ENCODE results near the gene FGD5.
"Not testable (repeated sequence)": the region's sequence is repeated elsewhere in the genome, so short reads cannot be mapped to it uniquely, and the experiment has no call there.

Gene FGD5

DNA sequence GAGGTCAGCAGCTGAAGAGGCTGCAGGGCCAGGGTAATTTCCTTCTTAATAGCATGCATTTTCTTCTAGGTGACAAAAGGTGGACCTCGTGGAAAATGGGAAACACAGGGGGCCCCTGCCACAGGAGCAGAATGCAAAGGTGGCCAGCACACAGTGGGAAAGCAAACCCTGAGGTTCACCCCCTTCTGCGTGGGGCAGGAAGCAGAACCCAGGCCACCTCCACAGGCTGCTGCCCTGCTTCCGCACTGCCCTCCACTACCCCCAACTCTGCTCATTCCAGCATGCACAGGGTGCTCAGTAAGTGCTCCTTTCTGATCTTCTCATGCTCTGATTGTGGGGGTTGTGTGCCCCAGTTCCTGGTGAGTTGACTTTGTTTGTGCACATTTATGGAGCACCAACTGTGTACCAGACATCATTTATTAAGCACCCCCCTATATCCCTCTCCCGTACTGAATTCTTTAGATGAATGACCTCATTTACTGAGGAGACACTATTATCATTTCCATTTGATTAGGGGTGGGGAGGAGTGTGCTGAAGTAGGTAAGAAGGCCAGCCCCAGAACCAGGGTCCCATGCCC, 12.7 kb upstream of the FGD5 start:
- no peak for DNase-seq (ENCODE audit: low read depth)

- peak; percentile 57 for DNase-seq (ENCODE audit: low read depth)
Measured at GRCh38 chr3:14806641-14807263, 12.0 kb upstream of the FGD5 start.

DNA sequence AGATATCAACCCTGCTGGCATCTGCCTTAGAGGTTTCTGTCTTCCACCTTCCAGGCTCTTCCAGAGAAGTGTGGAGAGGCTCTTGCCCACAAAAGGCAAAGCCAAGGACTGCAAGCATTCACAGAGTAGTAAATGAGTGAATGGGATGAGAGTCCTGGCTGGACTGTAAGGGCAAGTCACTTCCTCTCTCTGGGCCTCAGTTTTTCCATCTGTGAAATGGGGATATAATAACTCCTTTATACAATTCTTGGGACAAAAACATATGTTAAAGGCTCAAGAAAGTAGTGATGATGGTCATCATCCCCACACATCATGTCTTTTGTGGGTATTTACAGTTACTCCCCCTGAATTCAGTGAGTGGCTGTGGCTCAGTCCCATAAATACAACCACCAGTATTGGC, 10.7 kb upstream of the FGD5 start:
- no peak for DNase-seq (ENCODE audit: low read depth)

DNA sequence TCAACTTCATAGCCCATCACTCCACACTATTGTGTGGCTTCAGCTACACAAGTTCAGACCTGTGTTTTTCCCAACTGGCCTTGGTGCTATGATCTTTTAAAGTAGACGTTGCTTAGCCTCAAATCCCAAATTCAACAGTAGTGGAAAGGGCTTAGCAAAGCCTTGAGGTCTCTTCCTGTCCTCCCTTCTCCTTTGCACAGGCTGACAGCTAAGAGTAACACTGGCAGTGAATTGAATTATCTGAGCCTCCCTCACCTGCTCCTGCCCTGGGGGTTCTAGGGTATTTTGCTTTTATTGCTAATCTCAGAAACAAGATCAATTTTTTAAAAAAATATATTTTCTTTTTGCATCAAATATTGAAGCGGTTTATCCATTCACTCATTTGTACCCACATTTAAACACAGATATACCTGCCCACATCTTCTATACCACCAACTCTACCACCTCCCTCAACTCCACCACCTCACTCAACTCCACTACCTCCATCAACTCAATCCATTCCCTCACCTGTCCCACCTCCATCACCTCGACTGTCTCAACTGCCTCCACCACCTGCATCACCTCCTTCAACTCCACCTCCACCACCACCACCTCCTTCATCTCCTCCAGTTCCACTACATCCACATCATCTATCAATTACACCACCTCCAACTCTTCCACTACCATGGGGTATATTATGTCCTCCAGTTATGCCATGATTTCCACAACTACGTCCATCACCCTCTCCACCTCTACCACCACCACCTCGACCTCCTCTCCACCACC, 10.1 kb upstream of the FGD5 start:
- no peak for DNase-seq (ENCODE audit: low read depth)

DNA sequence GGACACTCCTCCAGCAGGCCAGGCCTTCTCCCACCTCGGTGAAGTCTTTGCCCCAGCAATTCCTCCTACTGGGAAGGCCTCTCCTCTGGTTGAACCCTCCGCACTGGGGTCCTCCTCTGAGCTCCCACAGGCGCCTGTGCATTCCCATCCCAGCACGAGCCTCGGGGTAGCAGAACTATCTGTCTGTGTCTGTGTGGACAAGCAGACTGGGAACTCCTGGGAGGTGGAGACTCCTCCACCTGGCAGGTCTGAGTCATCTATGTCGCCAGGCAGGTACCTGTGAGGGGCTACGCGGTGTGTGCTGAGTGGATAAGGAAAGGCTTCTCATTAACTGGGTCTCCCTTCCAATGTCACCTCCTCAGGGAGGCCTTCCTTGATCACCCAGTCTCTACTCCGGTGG, 9.2 kb upstream of the FGD5 start:
- DNase-seq (ENCODE audit: low read depth): not testable (repeated sequence)

DNA sequence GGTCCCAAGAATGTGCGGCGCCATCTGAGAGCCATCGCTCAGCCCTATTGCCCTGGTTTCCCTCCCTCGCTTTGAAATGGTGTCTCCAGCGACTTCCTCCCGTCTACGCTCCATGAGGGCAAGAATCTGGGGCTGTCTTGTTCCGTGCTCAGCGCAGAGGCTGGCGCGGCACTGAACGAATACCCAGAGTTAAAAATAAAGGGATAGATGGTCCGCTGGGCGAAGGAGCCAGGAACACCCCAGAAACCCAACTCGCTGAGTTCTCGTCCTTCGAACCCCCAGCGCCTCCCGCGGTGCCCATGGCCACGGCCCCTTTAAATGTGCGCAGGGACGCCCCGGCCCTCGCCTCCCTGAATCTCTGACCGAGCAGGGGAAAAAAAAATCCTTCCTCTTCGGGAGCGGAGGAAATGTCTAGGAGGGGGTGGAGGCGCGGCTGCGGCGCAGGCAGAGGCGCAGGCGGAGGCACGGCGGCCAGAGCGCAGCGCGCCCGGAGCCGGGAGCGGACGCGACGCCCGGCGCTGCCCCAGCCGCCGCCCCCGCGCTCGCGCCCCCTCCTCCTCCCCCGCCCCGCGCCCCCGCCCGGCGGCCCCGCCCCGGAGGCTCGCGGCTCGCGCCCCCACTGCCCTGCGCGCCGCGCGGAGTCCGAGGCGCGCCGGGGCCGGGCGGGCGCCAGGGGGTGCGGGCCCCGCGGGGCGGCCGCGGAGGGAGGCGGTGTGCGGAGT, 8.5 kb upstream of the FGD5 start:
- peak; percentile 5 for DNase-seq (ENCODE audit: low read depth)

- DNase-seq (ENCODE audit: low read depth): no peak
Measured at GRCh38 chr3:14810801-14811661, 7.7 kb upstream of the FGD5 start.

DNA sequence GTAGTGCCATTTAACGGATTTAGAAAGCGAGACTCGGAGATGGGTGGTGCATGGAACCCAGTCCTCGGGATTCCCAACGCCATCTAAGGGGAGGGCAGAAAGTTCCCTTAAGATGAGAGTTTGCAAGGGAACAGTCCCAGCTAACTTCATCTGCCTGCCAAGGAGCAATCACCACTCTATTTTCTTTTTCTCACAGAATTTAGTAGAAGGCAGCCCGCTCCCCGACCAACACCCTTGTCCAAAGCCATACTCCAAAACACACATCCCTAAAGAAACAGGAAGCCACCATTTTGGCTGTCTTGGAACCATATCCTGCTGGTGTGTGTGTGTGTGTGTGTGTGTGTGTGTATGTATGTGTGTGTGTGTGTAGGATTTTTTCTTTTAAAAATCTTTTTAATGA, 7.1 kb upstream of the FGD5 start:
- no peak for DNase-seq (ENCODE audit: low read depth)

DNA sequence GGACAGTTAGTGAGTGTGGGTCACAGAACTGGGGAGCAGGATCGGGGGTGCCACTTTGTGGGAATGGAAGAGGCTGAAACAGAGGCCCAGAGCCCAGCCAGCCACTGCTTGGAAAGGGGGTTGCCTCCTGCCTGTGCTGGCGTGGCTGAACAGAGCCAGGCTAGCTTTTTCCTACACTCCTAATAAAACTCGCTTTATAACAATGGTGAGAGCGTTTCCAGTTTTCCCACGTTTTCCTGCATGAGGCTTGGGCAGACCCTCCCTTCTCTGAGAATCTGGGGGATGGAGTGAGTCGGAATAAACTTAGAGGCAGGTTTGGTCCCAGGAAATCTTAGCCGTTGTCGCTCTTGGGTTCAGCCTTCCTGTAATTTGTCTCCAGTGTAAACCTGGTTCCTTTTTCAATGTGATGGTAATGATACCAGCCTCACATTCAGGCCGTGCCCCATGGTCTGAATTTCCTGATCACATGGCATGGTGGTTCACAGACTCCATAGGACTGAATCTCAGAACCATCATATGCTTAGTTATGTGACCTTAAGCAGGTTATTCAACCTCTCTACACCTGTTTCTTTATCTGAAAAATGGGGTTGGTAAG, 6.5 kb upstream of the FGD5 start:
- no peak for DNase-seq (ENCODE audit: low read depth)

GRCh38 chr3:14814411-14814871, 4.3 kb upstream of the FGD5 start:
- no peak for DNase-seq (ENCODE audit: low read depth)

DNA sequence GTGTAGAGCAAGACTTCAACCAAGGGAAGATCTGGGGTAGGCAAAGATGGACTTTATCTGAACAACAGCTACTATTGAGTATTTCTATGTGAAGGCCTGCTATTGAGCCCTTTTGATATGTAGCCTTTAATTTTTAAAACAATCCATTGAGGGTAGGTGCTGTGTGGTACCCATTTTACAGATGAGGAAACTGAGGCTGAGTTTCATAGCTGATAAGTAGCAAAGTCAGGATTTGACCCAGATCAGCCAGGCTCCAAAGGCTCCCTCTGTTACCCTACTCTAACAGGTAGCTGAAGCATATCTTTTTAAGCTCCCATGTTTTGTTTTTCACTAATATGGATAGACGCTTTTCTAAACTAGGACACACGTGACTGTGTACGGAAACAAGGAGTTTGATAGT, 2.4 kb upstream of the FGD5 start:
- no peak for DNase-seq (ENCODE audit: low read depth)

- DNase-seq (ENCODE audit: low read depth): no peak
Measured at GRCh38 chr3:14819671-14820070, 909 bp downstream of the FGD5 start.

DNA sequence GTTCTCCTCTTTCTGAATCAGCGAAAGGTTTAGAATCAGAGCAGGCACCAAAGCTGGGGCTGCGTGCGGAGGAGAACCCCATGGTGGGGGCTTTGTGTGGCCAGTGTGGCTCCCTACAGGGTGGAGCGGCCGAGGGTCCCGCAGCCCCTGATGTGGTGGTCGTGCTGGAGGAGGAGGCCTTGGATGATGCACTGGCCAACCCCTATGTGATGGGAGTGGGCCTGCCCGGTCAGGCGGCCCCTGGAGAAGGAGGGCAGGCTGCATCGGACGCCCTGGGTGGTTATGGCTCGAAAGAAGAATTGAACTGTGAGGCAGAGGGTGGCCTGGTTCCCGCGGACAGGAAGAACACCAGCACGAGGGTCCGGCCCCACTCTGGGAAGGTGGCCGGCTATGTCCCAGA, 1.4 kb downstream of the FGD5 start:
- no peak for DNase-seq (ENCODE audit: low read depth)

- no peak for DNase-seq (ENCODE audit: low read depth)
Measured at GRCh38 chr3:14821151-14821550, 2.4 kb downstream of the FGD5 start.

- DNase-seq (ENCODE audit: low read depth): no peak
Measured at GRCh38 chr3:14822134-14822533, 3.4 kb downstream of the FGD5 start.

DNA sequence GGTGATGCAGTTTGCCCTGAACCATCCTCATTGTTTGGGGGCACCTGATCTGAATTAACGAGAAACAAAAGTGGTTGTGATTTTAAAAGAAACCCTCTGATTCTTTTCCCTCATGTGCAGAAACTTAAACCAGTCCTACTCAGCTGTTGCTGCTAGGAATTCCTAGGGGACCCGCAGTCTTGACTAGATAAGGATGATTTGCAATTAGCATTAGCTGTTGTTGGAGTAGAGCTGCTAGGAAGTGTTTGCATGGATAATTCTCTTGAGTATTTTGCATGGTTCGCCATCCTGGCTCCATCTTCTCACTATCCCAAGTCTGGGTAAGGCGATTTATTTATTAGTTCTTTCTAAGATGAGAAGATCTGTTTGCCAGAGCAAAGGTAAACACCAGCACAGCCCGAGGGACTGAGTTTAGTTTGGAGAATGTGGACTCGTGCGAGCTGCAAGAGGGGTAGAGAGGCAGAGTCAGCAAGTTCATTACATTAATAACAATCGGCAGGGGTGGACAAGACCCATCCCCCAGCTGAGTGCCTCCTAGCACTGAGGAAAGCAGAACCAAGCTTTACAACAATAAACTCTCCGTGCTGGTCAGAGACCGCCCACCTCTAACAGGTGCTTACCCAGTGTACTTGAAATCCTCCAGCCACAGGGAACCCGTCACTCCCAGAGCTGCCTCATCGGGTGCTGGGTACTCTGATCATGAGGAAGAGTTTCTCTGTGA, 4.1 kb downstream of the FGD5 start:
- DNase-seq (ENCODE audit: low read depth): no peak

DNA sequence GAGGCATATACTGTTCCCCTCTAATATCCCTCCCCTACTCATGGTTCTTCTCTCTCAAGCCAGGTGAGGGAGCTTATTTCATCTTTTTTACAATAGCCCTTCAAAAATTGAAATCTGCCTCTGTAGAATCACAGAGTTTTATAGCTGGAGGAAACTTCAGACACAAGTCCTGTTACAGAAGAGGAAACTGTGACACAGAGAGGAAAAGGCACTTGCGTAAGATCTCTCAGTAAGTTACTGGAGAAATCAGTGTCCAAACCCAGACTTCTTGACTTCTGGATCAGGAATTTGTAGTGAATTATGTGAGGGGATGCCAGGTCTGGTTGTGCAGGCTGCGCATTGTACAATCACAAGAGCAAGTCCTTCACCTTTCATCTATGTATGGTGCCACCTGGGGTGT, 4.6 kb downstream of the FGD5 start:
- DNase-seq (ENCODE audit: low read depth): no peak

DNA sequence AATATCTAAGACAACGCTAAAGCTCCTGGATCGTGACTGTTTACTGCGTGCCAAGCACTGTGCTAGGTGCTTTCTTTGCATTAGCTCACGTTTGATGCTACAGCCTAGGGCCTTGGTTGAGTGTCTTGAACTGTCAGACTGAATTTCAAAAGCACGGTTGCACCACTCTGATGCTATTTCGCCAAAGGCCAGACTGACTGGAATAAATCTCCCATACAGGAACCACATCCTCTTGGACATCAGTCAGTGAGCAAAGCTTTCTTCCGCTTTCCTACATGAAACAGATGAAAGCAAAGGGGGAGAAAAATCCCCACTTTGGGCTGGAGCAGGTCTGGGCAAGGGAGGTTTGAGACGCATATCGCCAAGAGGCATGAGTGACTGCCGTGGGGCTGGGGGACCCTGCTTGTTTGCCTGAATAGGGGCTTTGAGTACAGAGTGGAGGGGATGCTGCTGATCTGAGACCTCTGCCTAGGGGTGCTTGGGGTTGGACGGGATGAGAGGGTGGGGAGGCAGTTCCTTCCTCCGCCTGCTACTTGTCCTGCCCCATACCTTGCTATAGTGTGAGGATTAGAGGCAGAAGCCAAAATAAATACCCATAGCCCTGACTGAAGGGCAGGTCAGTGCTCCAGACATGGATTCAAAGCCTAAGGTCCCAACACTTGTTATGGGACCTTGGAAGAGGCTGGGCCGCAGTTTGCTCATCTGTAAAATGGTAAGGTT, 5.3 kb downstream of the FGD5 start:
- DNase-seq (ENCODE audit: low read depth): no peak

DNA sequence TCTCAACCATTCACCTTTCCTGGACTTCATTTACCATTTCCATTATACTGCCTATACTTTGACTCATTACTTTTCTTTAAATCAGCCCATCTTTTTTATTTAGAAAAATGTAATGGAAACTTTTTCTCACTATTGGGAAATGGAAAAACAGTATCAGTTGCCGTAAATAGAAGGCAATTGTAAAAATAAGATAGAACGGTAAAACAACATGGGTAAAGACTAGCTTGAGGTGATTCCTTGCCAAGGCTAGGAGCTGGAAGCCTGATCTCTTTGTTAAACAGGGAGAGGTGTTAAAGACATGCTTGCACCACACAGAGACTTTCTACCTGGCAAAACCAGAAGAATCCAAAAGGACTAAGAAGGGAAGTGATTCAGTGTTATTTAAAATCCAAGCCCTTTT, 5.9 kb downstream of the FGD5 start:
- no peak for DNase-seq (ENCODE audit: low read depth)

DNA sequence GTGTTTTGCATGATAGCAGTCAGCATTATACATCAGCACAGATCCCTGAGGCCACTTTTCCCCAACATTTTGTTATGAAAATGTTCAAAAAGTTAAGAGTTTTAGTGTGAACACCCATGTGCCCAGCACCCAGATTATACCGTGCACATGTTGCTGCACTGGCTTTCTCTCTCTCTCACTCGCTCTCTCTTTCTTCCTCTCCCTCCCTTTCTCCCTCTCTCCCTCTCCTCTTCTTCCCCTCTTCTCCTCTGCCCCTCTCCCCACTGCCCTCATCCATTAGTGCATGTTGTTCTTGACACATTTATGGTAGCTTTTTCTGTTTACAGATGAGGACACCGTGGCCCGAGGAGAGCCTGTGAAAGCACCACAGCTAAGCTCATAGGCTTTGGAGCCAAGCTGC, 7.3 kb downstream of the FGD5 start:
- no peak for DNase-seq (ENCODE audit: low read depth)

Measured in iris pigment epithelial cell (primary cell).